NCI-H1930 (cell line): ENCODE results near the gene GGN.
"Not testable (repeated sequence)": the region's sequence is repeated elsewhere in the genome, so short reads cannot be mapped to it uniquely, and the experiment has no call there.

Source experiments
- DNase-seq, 2 experiments: peaks; one replicate each; lab custom pipeline; 2025; lab: John Stamatoyannopoulos, UW

Gene GGN

DNA sequence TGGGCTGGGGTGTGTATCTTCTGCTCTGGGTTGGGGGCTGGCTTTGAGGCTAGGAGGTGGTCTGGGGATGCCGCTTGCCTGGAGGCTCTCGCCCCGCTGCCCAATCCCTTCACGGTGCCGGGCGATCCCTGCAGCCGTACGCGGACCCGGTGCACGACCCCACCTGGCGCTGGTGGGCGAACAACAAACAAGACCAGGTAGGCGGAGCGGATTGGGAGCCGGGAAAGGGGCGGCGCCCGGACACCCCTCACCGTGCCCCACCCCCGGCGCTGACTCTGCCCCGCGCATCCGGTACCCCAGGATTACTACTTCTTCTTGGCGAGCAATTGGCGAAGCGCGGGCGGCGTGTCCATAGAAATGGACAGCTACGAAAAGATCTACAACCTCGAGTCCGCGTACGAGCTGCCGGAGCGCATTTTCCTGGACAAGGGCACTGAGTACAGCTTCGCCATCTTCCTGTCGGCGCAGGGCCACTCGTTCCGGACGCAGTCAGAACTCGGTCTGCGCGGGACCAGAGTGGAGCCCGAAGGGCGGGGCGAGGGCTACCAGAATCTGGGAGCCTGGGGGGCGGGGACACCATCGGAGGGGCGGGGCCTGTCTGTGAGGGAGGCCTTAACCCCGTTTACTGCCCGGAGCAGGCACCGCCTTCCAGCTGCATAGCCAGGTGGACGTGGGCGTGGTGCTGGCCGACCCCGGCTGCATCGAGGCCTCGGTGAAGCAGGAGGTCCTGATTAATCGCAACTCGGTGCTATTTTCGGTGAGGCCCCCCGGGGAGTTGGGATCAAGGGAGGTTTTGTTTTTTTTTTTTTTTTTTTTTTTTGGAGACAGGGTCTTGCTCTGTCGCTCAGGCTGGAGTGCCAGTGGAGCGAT, 25.5 kb downstream of the GGN start:
- peak; percentile 91 for DNase-seq

GRCh38 chr19:38361633-38362075, 26.2 kb downstream of the GGN start:
- DNase-seq, result peak; percentile 91

DNA sequence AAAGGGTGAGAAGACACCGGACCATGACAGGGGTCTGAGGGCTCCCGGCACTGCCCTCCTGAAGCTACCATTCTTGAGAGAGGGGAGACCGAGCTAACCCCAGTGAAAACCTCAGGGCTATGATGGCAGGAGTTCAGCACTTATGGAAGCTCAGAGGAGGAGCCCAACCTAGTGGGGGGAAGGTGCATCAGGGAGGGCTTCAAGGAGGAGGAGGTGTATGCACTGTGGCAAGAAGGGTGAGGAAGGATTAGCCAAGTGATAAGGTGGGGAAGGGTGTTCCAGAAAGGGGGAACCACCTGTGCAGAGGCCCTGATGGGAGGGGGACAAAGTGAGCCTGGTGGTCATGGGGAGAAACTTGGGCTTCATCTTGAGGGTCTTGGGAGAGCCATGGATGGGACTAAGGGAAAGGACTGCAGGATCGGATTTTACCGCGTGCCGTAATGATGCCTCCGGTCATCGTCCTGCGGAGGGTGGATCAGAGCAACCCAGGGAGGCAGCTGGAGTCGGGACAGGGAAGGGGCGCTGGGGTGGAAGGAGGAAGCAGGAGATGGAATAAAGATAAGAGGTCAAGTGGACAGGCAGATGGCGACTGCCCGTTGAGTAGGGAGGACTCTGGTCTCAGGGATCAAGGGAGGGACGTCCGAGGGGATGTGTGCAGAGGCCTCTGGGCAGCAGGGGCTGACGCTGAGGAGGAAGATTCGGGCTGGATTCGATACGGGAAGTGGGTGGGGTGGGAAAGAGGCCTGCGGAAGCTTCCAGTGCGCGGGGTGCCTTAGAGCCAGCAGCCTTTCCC, 26.8 kb downstream of the GGN start:
- no peak for DNase-seq

DNA sequence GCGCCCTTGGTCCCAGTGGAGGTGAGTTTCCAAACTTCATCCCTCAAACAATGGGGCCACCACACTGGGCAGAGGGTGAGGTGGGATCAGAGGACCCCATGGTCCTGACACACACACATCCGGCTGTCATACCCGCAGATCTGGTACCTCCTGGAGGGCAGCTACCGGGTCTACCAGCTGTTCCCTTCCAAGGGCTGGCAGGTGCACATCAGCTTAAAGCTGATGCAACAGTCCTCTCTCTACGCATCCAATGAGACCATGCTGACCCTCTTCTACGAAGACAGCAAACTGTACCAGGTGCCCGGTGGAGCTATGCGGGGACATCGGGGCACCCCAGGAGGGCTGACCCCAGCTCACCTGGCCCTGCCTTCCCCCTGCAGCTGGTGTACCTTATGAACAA, 27.5 kb downstream of the GGN start:
- DNase-seq, result no peak

GRCh38 chr19:38359242-38360021, 28.4 kb downstream of the GGN start:
- DNase-seq, result no peak

GRCh38 chr19:38358071-38358470, 29.8 kb downstream of the GGN start:
- DNase-seq, result no peak

- DNase-seq, result no peak
Measured at GRCh38 chr19:38355728-38356725, 31.8 kb downstream of the GGN start.

DNA sequence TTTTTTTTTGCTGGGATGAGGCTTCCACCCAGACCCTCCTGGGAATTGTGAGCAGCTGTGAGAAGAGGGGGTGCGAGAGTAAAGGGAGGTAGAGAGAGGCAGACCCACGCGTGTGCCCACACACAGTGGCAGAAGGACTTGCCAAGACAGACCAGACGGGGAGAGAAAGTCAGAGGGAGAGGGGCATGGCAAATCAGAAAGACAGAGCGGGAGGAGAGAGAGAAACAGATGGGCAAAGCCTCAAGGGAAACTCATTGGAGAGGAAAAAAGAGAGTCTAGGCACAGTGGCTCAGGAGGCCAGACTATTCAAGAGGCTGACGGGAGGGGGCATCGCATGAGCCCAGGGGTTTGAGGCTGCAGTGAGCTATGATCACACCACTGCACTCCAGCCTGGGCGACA, 35.2 kb downstream of the GGN start:
- DNase-seq, result no peak

DNA sequence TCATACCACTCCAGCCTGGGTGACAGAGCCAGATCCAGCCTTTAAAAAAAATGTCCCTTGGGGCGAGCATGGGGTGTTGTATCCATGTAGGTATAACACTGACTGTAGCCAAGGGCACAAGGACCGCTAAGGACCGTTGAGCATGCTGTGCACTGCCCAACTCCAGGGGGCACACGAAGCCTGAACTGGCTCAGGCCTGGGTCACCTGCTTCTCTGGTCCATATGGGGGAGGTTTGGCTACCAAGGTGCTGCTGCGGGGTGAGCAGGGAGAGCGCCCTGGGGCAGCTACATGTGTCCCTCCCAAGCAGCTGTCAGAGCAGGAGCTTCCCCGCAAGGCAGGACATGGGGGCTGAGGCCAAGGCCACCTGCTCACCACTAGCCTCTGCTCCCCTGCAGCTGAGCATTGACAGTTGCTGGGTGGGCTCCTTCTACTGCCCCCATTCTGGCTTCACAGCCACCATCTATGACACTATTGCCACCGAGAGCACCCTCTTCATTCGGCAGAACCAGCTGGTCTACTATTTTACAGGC, 35.9 kb downstream of the GGN start:
- no peak for DNase-seq

DNA sequence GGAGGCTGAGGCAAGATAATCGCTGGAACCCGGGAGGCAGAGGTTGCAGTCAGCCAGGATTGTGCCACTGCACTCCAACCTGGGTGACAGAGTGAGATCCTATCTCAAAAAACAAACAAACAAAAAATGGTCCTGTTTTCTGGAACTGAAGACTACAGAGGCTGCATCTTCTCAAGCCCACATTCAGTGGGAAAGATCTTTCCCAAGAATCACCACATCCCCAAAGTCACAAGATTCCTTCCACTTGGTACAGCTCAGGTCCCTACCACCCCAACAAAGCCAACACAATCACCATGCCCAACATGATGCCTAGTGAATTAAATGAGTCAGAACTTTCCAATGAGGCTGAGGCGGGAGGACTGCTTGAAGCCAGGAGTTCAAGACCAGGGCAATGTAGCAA, 37.0 kb downstream of the GGN start:
- DNase-seq, result no peak

DNA sequence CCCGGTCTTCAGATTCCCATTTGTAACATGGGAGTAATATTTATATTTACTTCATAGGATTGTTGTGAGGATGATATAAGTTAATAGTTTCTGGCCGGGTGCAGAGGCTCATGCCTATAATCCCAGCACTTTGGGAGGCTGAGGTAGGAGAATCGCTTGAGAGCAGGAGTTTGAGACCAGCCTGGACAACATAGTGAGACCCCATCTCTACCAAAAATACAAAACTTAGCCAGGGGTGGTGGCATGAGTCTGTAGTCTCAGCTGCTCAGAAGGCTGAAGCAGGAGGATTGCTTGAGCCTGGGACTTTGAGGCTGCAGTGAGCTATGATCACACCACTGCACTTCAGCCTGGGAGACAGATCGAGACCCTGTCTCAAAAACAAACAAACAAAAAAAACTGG, 41.0 kb downstream of the GGN start:
- no peak for DNase-seq

DNA sequence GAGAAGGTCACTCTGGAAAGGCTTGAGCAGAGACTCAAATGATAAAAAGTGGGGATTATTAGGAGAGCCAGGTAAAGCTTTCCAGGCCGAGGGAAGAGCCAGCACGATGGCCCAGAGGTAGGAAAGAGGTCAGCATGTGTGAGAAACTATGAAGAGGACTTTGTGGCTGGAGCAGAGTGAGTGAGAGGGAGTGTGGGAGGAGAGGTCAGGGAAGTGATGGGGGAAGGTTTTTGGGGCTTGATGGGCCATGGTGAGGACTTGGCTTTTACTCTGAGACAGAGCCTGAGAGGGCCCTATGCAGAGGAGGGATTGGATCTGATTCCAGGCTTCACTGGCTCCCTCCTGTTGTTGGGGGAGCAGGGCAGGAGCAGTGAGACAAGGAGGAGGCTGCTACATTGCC, 46.9 kb downstream of the GGN start:
- DNase-seq, result no peak

DNA sequence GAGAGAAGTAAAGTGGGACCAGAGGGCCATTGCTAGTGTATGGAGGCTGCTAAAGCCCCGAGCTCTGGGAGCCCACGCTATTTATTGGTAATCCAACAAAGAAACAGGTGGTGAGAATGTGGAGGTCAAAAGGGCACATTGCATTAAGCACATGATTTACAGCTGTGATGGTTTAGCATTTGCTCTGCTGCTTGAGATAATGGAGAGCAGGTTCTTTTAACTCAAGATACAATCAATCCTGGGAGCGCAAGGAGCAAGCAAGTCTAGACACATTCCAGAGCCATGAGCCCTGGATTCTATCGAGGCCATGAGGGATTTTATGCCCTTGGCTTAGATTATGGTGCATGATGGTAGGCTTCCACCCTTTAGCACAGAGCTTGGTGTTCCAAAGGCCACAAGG, 48.8 kb downstream of the GGN start:
- not testable (repeated sequence) for DNase-seq

DNA sequence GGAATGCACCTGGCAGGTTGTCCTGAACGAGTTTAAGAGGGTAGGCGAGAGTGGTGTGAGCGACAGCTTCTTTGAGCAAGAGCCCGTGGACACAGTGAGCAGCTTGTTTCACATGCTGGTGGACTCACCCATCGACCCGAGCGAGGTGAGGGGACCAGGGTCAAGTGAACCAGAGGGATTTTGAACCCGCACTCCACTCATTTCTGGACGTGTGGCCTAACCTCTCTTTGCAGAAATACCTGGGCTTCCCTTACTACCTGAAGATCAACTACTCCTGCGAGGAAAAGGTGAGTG, 50.5 kb downstream of the GGN start:
- DNase-seq, result no peak

- DNase-seq, result peak; percentile 88 to 89
Measured at GRCh38 chr19:38336638-38337359, 51.0 kb downstream of the GGN start.

GRCh38 chr19:38335949-38336637, 51.7 kb downstream of the GGN start:
- DNase-seq, result peak; percentile 94
